Retinal pigment epithelial cell (primary cell): Measurements from ENCODE around the gene UBE2I.

Source experiments
- DNase-seq: peaks from one replicate; pipeline ENCODE4 v3.0.0-alpha.2; 2010; ENCODE audit warnings: low read depth
- H3K4me3 ChIP-seq: 2 replicates; pipeline ENCODE4 v1.5.1; 2011; ENCODE audit warnings: mild to moderate bottlenecking, low read length, control low read depth, moderate library complexity
- TF ChIP-seq, protein P1 (sequence below): conservative IDR thresholded peaks from 2 replicates; pipeline ENCODE4 v1.5.1; 2011; ENCODE audit warnings: low read depth, low read length, control low read depth, inconsistent platforms

The UBE2I gene

DNA sequence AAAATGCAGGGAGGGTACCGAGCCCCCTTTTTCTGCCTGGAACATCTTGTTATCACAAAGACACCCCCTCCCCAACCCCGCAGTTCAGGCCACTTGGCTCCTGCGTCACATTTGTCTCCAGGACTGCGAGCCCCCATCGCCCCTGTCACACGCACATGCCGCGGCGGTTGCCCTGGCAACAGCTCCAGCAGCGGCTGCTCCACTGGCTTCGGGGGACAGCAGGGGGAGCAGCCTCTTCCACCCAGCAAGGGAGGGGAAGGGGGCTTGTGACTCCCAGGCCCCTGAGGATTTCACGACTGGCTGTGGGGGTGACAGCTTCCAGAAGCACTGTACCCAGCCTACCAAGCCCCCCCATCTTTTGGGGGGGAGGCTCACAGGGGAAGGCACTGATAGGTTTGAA is 26.6 kb downstream of the UBE2I start:
- TF ChIP-seq, protein P1, sequence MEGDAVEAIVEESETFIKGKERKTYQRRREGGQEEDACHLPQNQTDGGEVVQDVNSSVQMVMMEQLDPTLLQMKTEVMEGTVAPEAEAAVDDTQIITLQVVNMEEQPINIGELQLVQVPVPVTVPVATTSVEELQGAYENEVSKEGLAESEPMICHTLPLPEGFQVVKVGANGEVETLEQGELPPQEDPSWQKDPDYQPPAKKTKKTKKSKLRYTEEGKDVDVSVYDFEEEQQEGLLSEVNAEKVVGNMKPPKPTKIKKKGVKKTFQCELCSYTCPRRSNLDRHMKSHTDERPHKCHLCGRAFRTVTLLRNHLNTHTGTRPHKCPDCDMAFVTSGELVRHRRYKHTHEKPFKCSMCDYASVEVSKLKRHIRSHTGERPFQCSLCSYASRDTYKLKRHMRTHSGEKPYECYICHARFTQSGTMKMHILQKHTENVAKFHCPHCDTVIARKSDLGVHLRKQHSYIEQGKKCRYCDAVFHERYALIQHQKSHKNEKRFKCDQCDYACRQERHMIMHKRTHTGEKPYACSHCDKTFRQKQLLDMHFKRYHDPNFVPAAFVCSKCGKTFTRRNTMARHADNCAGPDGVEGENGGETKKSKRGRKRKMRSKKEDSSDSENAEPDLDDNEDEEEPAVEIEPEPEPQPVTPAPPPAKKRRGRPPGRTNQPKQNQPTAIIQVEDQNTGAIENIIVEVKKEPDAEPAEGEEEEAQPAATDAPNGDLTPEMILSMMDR: no peak
- no peak overlapping the region for H3K4me3 ChIP-seq
- DNase-seq: no peak

DNA sequence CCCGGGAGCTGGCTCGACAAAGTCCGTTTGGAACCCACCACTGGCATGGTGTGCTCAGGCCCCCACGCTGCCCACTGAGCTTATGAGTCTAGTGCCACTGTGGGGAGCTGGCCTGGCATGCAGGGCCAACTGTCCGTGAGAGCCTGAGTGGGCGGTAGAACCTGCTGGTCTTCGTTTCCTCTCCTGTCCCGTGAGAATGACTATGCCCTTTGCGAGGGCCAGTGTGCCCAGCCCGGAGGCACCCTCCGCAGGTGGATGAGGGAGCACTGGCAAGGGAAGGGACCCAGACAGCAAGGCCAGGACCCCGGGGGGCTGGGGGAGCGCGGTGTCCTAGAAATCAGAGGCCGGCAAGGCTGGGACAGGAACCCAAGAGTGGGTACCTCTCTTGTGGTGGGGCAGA is 27.2 kb downstream of the UBE2I start:
- no peak overlapping the region for H3K4me3 ChIP-seq
- no peak for DNase-seq
- TF ChIP-seq, protein P1: no peak

DNA sequence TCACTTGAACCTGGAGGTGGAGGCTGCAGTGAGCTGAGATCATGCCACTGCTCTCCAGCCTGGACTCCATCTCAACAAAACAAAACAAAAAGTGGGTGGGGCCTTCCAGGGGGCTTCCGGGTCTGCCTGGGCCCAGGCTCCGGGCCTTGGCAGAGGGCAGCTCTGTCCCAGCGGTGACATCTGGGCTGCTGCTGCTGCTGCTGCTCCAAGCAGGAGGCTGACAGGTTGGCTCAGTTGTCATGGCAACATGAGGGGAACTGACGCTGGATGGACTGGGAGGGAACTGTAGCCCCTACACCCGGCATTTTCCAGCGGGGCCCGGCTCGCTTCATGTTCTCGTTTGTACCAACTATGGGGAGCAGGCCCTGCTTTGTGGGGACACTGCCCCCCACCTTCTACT is 28.1 kb downstream of the UBE2I start:
- TF ChIP-seq, protein P1: no peak
- DNase-seq: no peak
- no peak overlapping the region for H3K4me3 ChIP-seq

DNA sequence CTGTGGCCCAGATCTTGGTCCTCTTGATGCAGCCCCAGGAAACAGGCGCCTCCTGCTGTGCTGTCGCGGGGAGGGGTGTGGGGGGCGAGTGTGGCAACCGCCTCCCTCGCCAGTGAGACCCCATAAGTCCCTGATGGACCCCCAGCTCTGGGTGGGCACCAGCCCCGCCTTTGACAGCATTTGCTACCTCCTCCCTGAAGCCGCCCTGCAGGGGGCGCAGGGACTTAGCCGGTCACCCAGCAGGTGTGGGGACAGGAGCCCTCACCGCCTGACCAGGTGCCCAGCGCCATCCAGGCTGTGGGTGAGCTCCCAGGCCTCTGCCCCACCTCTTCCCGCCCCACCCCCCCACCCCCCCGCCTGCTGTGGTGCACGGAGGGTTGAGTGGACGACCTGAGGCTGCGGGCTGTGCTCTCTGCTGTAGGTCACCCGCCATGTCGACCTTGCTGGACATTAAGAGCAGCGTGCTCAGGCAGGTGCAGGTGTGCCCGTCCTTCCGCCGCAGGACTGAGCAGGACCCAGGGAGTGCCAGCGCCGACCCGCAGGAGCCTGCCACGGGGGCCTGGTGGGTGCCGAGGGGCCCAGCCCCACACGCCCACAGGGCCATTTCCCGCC is 28.8 kb downstream of the UBE2I start:
- no peak overlapping the region for H3K4me3 ChIP-seq
- no peak for DNase-seq
- TF ChIP-seq, protein P1: peak; percentile 47

DNA sequence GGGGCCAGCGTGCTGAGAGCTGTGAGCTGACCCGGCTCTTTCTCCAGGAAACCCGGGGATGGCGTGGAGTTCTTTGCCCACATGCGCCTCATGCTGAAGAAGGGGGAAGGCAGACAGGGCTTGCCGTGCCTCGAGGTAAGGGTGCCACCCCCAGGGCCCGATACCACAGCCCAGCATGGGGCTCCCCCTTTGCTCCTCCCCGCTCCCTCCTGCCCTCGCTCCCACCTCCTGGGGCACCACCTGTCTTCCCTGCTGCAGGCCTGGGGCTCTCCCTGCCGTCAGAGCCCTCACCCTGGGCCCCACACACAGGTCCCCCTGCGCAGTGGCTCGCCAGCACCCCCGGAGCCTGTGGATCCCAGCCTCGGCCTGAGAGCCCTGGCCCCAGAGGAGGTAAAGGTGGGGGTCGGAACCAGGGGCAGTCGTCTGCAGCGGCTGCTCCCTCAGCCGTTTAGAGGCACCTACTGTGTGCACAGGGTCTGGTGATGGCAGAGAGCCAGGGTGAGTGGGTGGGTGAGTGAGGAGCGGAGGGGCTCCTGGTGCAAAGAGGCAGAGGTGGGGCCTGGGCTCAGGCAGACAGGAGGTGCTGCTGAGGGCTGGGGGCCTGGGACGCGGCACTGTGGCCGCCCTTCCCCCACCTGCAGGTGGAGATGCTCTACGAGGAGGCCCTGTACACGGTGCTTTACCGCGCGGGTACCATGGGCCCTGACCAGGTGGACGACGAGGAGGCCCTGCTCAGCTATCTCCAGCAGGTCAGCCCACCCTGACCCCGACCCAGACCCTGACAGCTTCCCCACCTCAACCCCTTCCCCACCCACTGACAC is 29.6 kb downstream of the UBE2I start:
- no peak overlapping the region for H3K4me3 ChIP-seq
- no peak for DNase-seq
- TF ChIP-seq, protein P1: no peak

DNA sequence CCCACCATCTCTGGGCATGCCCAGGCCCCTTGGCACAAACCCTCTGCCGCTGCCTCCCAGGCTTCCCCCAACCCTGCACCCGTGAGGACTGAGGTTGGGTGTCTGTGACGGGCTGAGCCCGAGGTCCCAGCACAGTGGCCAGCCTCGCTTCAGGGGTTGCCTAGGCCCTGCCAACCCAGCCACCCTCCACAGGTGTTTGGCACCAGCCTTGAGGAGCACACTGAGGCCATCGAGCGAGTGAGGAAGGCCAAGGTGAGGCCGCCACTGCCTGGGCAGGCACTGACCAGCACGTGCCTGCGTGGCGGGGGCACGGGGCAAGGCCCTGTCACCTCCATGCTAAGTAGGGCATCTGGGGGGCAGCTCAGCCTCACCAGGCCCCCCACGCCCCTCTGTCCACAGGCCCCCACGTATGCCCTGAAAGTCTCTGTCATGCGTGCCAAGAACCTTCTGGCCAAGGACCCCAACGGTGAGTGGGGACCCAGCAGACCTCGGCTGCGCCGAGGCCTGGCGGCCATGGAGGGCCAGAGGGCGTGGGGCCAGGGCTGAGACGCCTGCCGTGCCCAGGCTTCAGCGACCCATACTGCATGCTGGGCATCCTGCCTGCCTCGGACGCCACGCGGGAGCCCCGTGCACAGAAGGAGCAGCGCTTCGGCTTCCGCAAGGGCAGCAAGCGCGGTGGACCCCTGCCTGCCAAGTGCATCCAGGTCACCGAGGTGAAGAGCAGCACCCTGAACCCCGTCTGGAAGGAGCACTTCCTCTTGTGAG is 31.5 kb downstream of the UBE2I start:
- DNase-seq: no peak
- H3K4me3 ChIP-seq: no peak overlapping the region

More for the DNA sequence above, 31.5 kb downstream of the UBE2I start:
- TF ChIP-seq, protein P1: no peak
